Thymus (tissue), 11 donors: Measurements from ENCODE around the gene LMTK3. TPM values are rescaled to one million over a fixed set of nuclear protein-coding genes. Genes with fewer than 3 reads are reported as not detected.

Experiments used
- DNase-seq, 9 donors: peaks; one replicate each; pipeline ENCODE4 v3.0.0-alpha.2; 2013; ENCODE audit warnings: low spot score in 9 of 9, low read depth in 6 of 9, missing footprints in 1 of 9
- H3K27ac ChIP-seq, 2 donors: one replicate each; pipeline ENCODE4 v1.5.1; 2013; ENCODE audit warnings: control low read depth in 1 of 2, low read depth in 1 of 2, low read length in 1 of 2, mild to moderate bottlenecking in 1 of 2, moderate library complexity in 1 of 2
- H3K27me3 ChIP-seq, 2 donors: one replicate each; pipeline ENCODE4 v1.5.1; 2013; ENCODE audit warnings: low read length in 1 of 2; ENCODE audit not compliant: control insufficient read depth in 2 of 2, insufficient read depth in 1 of 2
- H3K36me3 ChIP-seq, 2 donors: one replicate each; pipeline ENCODE4 v1.5.1; 2013; ENCODE audit warnings: low read length in 1 of 2, mild to moderate bottlenecking in 1 of 2, moderate library complexity in 1 of 2; ENCODE audit not compliant: control insufficient read depth in 2 of 2, insufficient read depth in 2 of 2
- H3K4me1 ChIP-seq, 2 donors: one replicate each; pipeline ENCODE4 v1.5.1; 2013; ENCODE audit warnings: low read length in 2 of 2; ENCODE audit not compliant: control insufficient read depth in 2 of 2, insufficient read depth in 2 of 2
- H3K4me3 ChIP-seq, 2 donors: one replicate each; pipeline ENCODE4 v1.5.1; 2013; ENCODE audit warnings: low read length in 2 of 2, control low read depth in 1 of 2, mild to moderate bottlenecking in 1 of 2
- H3K9me3 ChIP-seq, 2 donors: one replicate each; pipeline ENCODE4 v1.5.1; 2013; ENCODE audit warnings: low read length in 1 of 2, mild to moderate bottlenecking in 1 of 2; ENCODE audit not compliant: control insufficient read depth in 2 of 2, insufficient read depth in 1 of 2
- WGBS: extraction: QIAGEN DNeasy Blood & Tissue Kit; methylation state at CpG from one replicate; pipeline ENCODE4 v1.1.7; 2013; 5-methylcytosine and 5-hydroxymethylcytosine counted together
- polyA plus RNA-seq: library from polyadenylated mRNA; stranded (reverse); fragments of 200-250 nt; gene quantifications from one replicate; pipeline ENCODE4 v1.2.3, GENCODE V29; 2013
- total RNA-seq: library from RNA; stranded (reverse); fragments of 120-200 nt; gene quantifications from one replicate; pipeline ENCODE4 v1.2.4, GENCODE V29; 2013
- donor health status: healthy.

The LMTK3 gene
- total and polyA plus RNA-seq, 2 donors, result 0.19 to 1.5 TPM

DNA sequence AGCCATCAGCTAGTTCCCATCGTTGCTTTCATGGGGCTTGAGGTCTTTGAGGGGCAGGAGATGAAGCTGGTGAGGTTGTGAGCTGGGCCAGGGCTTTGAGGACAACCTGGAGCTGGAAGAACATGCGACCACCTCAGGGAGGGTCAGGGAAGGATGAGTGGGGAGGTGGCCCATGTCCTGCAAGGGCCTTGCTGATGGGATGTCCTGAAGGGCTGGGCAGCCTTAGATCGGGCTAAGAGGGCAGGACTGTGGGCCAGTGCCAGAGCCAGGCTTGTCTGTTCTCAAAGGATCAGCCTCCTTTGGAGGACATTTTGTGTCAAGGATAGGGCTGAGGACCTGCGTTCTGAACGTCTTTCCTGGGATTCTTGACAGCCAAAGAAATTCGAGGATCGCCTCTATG, 31.9 kb downstream of the LMTK3 start:
- no peaks in the 10 kb centered on the region for H3K27me3 ChIP-seq
- H3K4me3 ChIP-seq, result no peak overlapping the region
- peak overlapping the region in 1 of 2 donors; percentile 21 for H3K27ac ChIP-seq
- peaks cover 0 to 6% of the 10 kb centered on the region in 2 donors for H3K9me3 ChIP-seq
- H3K4me1 ChIP-seq, result peaks cover 24 to 44% of the 10 kb centered on the region in 2 donors
- no peak for DNase-seq
- H3K36me3 ChIP-seq, result peaks cover 50% of the 10 kb centered on the region in 2 donors
- 95% methylated on average over 7 of the region's 7 CpGs for WGBS

- Histone ChIP-seq H3K4me3 (no peak overlapping the region), H3K27me3 (no peaks in the 10 kb centered on the region), H3K4me1 (peaks cover 33 to 54% of the 10 kb centered on the region in 2 donors), H3K9me3 (peaks cover 0 to 6% of the 10 kb centered on the region in 2 donors), H3K27ac (no peak overlapping the region), H3K36me3 (peaks cover 61% of the 10 kb centered on the region in 2 donors)
- DNase-seq, result no peak
- WGBS, result 94% methylated on average over 29 of the region's 29 CpGs
Measured at GRCh38 chr19:48478339-48479256, 33.0 kb downstream of the LMTK3 start.

DNA sequence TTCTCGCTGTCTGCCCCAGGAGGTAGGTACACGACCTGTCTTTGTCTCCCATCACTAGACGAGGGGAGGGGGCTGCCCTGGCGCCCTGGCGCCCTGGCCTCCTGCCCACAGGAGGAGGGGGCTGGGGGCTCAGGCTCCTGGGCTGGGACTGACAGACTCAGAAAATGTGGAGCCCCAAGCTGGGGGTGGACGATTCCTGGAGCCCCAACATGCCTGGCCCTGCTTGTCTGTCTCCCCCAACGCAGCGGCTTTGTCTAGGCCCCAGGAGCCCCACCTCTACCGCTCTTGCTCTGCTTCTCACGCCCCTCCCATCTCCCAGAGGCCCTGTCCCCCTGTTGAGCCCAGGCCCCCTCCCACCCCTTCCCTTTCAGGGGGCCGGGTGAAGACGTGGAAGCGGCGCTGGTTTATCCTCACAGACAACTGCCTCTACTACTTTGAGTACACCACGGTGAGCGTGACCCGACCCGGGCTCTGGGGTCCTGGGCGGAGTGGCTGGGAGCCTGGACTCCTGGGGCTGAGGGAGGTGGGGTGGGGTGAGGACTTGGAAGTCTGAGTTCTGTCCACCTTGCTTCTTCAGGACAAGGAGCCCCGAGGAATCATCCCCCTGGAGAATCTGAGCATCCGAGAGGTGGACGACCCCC, 33.8 kb downstream of the LMTK3 start:
- Histone ChIP-seq H3K4me1 (peaks cover 33 to 56% of the 10 kb centered on the region in 2 donors), H3K27ac (no peak overlapping the region), H3K9me3 (peaks cover 0 to 6% of the 10 kb centered on the region in 2 donors), H3K27me3 (no peaks in the 10 kb centered on the region), H3K36me3 (peaks cover 69% of the 10 kb centered on the region in 2 donors), H3K4me3 (no peak overlapping the region)
- no peak for DNase-seq
- WGBS, result 95% methylated on average over 22 of the region's 22 CpGs

DNA sequence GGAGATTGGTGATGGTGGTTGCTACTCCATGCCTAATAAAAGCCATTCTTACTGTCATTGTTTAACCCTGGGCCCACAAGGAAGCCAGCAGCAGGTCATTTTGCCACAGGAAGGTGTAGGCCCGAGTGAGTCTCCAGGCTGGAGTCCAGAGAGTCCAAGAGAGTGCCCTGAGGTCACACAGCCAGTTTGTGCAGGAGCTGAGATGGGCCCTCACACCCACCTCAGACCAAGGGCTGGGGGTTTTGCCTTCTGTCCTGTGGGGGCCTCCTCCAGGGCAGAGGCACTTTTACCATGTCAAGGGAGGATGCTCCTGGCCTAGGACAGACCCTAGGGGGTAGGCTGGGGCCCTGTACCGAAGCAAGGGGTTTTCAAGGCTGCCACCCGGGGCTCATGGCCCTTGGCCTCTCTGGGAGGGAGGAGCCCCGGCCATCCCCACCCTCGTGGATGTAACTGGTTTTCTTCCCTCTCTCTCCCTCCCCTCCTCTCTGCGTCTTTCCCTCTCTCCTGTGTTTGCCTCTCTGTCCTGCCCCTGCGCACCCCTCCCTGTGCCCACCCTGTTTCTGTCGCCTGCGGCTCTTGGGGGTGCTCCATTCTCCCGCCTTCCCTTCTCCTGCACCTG, 34.5 kb downstream of the LMTK3 start:
- H3K27me3 ChIP-seq, result no peaks in the 10 kb centered on the region
- no peak overlapping the region for H3K27ac ChIP-seq
- DNase-seq, result no peak
- 96% methylated on average over 10 of the region's 10 CpGs for WGBS
- peaks cover 33 to 56% of the 10 kb centered on the region in 2 donors for H3K4me1 ChIP-seq
- H3K4me3 ChIP-seq, result no peak overlapping the region
- peaks cover 75 to 76% of the 10 kb centered on the region in 2 donors for H3K36me3 ChIP-seq
- peaks cover 0 to 6% of the 10 kb centered on the region in 2 donors for H3K9me3 ChIP-seq

DNA sequence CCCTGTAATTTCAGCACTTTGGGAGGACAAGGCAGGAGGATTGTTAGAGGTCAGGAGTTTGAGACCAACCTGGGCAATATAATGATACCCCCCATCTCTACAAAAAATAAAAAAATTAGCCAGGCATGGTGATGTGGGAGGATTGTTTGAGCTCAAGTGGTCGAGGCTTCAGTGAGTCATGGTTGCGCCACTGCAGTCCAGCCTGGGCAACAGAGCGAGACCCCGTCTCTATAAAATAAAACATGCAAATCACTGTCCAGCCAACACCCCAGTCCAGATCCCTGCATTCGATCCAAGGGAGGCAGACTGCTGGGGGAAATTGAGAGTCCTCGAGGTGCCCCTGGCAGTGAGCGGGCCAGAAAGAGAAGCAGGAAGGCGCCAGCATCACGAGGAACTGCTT, 35.5 kb downstream of the LMTK3 start:
- H3K9me3 ChIP-seq, result peaks cover 0 to 6% of the 10 kb centered on the region in 2 donors
- DNase-seq, result no peak
- H3K27ac ChIP-seq, result peak overlapping the region in 1 of 2 donors; percentile 33
- H3K4me3 ChIP-seq, result no peak overlapping the region
- peaks cover 30 to 46% of the 10 kb centered on the region in 2 donors for H3K4me1 ChIP-seq
- peaks cover 85 to 86% of the 10 kb centered on the region in 2 donors for H3K36me3 ChIP-seq
- 97% methylated on average over 9 of the region's 9 CpGs for WGBS
- H3K27me3 ChIP-seq, result no peaks in the 10 kb centered on the region

DNA sequence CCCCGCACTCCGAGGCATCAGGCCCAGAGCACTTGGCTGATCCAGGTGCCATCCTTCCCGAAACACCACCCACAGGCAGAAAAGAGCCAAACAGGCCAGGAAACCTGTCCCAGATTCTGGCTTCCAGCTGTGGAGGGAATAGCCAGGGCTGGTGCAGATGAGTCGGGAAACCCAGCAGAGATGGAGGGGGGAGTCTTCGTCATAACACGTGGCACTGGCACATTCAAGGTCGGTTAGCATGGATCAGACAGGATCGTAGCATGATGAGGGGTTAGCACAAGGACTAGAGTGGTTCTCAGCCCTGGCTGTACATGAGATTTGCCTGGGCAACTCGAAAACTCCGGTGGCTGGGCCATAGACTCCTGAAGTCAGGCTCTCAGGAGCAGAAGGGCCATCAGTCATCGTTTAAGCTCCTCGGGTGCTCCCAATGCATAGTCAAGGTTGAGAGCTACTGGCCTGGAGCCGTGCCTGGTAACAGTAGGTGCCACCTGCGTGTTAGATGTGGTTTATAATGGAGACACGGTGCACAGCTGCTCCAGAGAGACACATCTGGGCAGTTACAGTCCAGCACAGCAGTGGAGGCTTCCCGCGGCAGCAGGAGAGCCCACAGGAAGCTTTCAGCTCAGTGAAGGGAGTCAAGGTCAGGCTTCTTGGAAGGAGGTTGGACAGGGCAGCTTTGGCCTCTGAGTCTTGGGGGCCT, 36.1 kb downstream of the LMTK3 start:
- H3K27ac ChIP-seq, result peak overlapping the region in 1 of 2 donors; percentile 41

DNA sequence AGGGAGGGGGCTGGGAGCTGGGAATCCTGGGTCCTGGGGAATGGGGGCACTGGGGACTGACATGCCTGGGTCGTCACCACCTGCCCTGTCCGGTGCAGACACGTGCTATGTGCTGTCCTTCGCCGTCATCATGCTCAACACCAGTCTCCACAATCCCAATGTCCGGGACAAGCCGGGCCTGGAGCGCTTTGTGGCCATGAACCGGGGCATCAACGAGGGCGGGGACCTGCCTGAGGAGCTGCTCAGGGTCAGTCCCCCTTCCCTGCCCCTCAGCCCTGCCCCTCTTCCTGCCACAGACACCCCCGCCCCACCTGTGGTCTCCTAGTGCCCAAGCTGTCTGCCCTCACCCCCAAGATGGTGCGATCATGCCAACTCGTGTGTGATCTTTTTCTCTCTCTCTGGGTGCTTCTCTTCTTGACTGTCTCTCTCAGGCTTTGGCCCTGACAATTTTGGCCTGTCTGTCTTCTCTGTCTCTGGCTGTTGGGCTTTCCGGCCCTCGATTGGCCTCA, 37.5 kb downstream of the LMTK3 start:
- H3K9me3 ChIP-seq, result peaks cover 0 to 6% of the 10 kb centered on the region in 2 donors
- no peak overlapping the region for H3K27ac ChIP-seq
- H3K36me3 ChIP-seq, result peaks cover 87 to 88% of the 10 kb centered on the region in 2 donors
- H3K4me3 ChIP-seq, result no peak overlapping the region
- 98% methylated on average over 16 of the region's 16 CpGs for WGBS
- DNase-seq, result no peak
- peaks cover 31 to 43% of the 10 kb centered on the region in 2 donors for H3K4me1 ChIP-seq
- H3K27me3 ChIP-seq, result no peaks in the 10 kb centered on the region

More for the DNA sequence above, 36.1 kb downstream of the LMTK3 start:
- peaks cover 0 to 6% of the 10 kb centered on the region in 2 donors for H3K9me3 ChIP-seq
- H3K27me3 ChIP-seq, result no peaks in the 10 kb centered on the region
- H3K4me1 ChIP-seq, result peaks cover 28 to 44% of the 10 kb centered on the region in 2 donors
- DNase-seq, result peak in 4 of 9 donors; percentile 36 to 75 (median 51)
- peaks cover 92% of the 10 kb centered on the region in 2 donors for H3K36me3 ChIP-seq
- WGBS, result 63% methylated on average over 17 of the region's 17 CpGs
- no peak overlapping the region for H3K4me3 ChIP-seq

DNA sequence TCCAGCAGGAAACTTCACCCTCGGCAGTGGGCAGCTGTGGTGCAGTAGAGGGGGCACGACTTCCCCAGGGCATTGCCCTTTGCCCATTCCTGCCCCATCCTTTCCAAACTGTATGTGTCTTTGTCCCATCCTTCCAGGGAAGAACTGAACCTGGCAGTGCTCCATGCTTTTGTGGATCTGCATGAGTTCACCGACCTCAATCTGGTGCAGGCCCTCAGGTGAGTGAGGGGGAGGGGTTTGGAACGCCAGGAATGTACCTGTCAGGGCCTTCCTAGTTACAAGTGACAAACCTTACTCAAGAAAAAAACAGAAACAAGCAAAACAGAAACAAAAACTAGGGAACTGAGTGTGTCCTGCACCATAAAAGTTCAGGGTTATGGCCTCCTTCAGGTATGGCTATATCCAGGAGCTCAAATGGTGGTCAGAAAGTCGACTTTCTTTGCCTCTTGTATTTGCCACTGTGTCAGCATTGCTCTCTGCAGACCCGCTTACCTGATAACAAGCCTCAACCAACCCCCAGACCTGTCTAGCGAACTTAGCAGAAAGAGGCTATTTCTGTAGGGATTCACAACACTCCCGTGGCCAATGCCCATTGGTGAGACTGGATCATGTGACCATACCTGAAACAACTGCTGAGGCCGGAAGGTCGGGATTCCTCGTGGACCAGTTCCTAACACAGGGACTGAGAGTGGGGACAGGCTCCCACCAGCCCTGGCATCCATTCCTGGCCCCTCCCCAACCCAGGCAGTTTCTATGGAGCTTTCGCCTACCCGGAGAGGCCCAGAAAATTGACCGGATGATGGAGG, 38.3 kb downstream of the LMTK3 start:
- no peaks in the 10 kb centered on the region for H3K27me3 ChIP-seq
- WGBS, result 97% methylated on average over 14 of the region's 14 CpGs
- no peak overlapping the region for H3K27ac ChIP-seq
- no peak for DNase-seq
- H3K36me3 ChIP-seq, result peaks cover 81% of the 10 kb centered on the region in 2 donors
- no peak overlapping the region for H3K4me3 ChIP-seq
- H3K9me3 ChIP-seq, result peaks cover 0 to 6% of the 10 kb centered on the region in 2 donors
- H3K4me1 ChIP-seq, result peaks cover 33 to 45% of the 10 kb centered on the region in 2 donors
